Islet of Langerhans (tissue), 1 donor: ENCODE results near the gene RAPGEF1.
"Not testable (repeated sequence)": the region's sequence is repeated elsewhere in the genome, so short reads cannot be mapped to it uniquely, and the experiment has no call there.

Experiments
- FAIRE-seq: peaks from one replicate; lab custom pipeline; 2011; peaks lifted over from hg19 to GRCh38; lab: Jason Lieb, UNC

The RAPGEF1 gene

GRCh38 chr9:131669269-131670157, 70.4 kb downstream of the RAPGEF1 start:
- FAIRE-seq, result no peak

GRCh38 chr9:131668439-131669268, 71.2 kb downstream of the RAPGEF1 start:
- FAIRE-seq, result no peak

GRCh38 chr9:131668057-131668438, 71.8 kb downstream of the RAPGEF1 start:
- no peak for FAIRE-seq

- no peak for FAIRE-seq
Observed at GRCh38 chr9:131667576-131667975, 72.3 kb downstream of the RAPGEF1 start.

- FAIRE-seq, result no peak
Observed at GRCh38 chr9:131666774-131667173, 73.1 kb downstream of the RAPGEF1 start.

- FAIRE-seq, result no peak
Observed at GRCh38 chr9:131666029-131666428, 73.8 kb downstream of the RAPGEF1 start.

- FAIRE-seq, result no peak
Observed at GRCh38 chr9:131663288-131663687, 76.6 kb downstream of the RAPGEF1 start.

GRCh38 chr9:131662289-131662621, 77.6 kb downstream of the RAPGEF1 start:
- not testable (repeated sequence) for FAIRE-seq

- no peak for FAIRE-seq
Observed at GRCh38 chr9:131661568-131662288, 78.1 kb downstream of the RAPGEF1 start.

- FAIRE-seq, result no peak
Observed at GRCh38 chr9:131660466-131661405, 79.1 kb downstream of the RAPGEF1 start.

- FAIRE-seq, result no peak
Observed at GRCh38 chr9:131658377-131659129, 81.3 kb downstream of the RAPGEF1 start.

GRCh38 chr9:131657940-131658339, 81.9 kb downstream of the RAPGEF1 start:
- FAIRE-seq, result no peak

- no peak for FAIRE-seq
Observed at GRCh38 chr9:131657456-131657855, 82.4 kb downstream of the RAPGEF1 start.

- no peak for FAIRE-seq
Observed at GRCh38 chr9:131657037-131657377, 82.9 kb downstream of the RAPGEF1 start.

GRCh38 chr9:131656356-131657036, 83.4 kb downstream of the RAPGEF1 start:
- no peak for FAIRE-seq

GRCh38 chr9:131654369-131654768, 85.5 kb downstream of the RAPGEF1 start:
- FAIRE-seq, result not testable (repeated sequence)

- no peak for FAIRE-seq
Observed at GRCh38 chr9:131651599-131651998, 88.3 kb downstream of the RAPGEF1 start.

- FAIRE-seq, result no peak
Observed at GRCh38 chr9:131651160-131651559, 88.7 kb downstream of the RAPGEF1 start.

GRCh38 chr9:131650254-131650653, 89.6 kb downstream of the RAPGEF1 start:
- no peak for FAIRE-seq

GRCh38 chr9:131649646-131650045, 90.2 kb downstream of the RAPGEF1 start:
- FAIRE-seq, result no peak
